IPS-NIHi11 (cell line): ENCODE data around the gene C19orf53.
"Not testable (repeated sequence)": the region's sequence is repeated elsewhere in the genome, so short reads cannot be mapped to it uniquely, and the experiment has no call there.

ENCODE experiments used
- DNase-seq: peaks from one replicate; pipeline ENCODE4 v3.0.0; 2012; ENCODE audit warnings: mixed read lengths, low spot score

The C19orf53 gene

DNA sequence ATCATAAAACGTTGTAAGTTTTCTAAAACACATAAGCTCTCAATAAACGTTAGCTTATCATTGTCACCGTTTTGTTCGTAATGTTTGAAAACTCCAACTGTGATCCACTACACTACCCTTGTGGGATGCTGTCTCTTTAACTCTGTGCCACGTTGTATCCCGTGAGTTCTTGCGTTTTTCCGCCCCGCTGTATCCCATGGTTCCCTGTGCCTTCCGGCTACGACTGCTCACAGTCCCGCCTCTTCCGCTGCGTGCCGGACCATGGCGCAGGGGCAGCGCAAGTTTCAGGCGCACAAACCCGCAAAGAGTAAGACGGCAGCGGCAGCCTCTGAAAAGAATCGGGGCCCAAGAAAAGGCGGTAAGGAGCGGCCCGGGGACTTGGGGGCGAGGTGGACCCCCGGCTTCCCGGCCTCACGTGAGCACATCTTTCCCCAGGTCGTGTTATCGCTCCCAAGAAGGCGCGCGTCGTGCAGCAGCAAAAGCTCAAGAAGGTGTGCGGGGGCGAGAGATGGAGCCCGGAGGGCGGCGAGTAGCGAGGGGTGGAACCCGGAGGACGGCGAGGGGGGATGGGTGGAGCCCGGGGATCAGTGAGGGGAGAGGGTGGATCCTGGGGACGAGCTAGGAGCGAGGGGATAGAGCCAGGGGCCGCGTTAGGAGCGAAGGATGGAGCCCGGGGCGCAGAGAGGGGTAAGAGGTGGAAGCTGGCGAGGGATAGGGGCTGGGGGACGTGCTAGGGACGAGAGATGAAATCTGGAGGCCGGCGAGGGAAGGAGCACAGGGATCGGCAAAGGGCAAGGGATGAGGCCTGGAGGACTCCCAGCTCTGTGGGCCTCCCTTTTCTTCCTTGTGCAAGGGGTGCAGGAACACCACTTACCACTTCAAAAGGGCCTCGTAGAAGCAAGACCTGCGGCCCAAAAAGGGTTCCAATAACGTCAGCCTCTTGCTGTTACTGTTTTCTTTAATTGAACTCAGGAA, at the start of gene C19orf53:
Gene C19orf53, plus strand, starts transcription at position 240 of the 975 bp plus-strand sequence. Its CDS starts 22 bp downstream, at position 262.
- DNase-seq = peak; percentile 93

DNA sequence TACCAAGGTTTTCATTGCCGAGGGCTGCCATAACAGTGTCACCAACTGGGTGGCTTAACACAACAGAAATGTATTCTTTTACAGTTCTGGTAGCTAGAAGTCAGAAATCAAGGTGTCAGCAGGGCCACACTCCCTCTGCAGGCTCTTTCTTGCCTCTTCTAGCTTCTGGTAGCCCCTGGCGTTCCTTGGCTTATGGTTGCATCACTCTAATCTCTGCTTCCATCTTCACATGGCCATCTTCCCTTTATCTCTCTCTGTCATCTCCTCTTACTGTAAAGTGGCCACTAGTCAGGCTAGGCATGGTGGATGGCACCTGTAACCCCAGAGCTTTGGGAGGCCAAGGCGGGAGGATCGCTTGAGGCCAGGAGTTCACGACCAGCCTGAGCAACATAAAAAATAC, 47.9 kb upstream of the C19orf53 start:
- DNase-seq = no peak

DNA sequence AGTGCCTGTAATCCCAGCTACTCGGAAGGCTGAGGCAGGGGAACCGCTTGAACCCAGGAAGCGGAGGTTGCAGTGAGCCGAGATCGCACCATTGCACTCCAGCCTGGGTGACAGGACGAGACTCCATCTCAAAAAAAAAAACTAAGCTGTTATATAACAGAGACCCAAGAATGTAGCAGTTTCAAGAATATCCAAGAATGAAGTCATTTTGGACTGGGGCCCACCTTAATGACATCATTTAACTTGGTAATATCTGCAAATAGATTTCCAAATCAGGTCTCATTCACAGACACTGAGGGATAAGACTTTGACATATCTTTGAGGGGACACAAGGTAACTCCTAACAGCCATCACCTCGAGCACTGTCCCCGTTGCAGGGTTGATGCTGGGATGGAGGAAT, 46.5 kb upstream of the C19orf53 start:
- no peak for DNase-seq

DNA sequence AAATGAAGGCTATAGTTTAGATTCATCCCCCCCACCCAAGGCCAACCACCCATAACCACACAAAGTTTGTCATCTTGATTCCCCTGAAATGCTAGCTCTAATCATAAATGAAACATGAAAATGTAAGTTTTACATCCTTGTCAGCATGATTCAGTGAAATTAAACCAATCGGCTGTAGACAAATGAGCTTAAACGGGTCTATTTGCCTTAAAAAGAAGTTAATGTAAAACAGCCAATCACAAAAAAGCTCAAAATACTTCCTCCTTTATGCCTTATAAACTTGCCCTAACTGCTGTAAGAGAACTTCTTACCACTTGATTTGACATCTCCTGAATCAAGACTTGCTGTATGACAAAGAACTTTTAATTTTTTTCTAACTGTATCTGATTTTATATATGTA, 44.4 kb upstream of the C19orf53 start:
- DNase-seq = no peak

DNA sequence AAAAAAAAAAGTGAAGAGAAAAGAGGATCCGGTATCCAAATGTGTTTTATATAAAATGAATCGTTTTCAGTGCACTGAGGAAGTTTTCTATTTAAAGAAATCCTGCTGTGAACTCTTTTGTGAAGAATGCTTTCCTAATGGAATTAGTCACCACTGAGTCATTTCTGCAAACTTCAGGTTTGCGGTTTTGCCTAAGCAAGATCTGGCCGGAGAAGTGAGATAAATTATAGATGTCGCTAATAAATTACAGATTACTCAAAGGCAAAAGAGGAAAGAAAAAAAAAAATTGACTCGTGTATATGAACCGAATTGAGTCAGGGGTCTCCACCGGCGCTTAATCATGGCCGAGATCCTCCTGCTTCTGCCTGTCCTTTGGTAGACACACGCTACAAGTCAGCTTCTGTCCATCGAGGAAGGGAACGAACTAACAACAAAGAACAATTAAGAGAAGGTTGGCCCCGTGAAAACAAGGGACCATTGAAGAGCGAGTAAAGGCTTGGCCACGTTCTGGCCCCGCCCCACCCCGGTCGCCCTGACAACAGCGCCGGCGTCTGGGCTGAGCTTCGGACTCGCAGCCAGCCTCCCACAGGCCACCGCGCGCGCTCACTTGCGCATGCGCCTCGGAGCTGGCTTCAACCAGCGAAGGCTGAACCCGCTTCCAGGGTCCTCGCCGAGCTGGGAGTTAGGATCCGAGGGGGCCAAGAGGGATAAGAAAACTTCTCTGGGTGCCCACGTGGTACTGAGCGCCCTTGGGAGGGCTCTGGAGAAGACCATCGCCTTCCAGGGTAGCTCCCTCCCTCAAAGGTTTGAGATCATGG, 42.9 kb upstream of the C19orf53 start:
- DNase-seq = peak; percentile 99

DNA sequence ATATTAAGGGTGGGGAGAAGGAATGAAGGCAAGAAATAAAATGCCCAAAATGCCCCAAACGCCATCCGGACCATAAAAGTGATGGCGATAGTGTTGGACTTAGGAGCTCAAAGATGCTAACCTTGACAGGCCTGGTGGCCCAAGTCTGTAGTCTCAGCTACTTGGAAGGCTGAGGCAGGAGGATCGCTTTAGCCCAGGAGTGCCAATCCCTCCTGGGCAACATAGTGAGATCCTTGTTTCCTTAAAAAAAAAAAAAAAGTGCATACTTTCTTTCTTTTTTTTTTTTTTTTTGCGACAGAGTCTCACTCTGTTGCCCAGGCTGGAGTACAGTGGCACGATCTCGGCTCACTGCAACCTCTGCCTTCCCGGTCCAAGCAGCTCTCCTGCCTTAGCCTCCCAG, 41.9 kb upstream of the C19orf53 start:
- DNase-seq = no peak

DNA sequence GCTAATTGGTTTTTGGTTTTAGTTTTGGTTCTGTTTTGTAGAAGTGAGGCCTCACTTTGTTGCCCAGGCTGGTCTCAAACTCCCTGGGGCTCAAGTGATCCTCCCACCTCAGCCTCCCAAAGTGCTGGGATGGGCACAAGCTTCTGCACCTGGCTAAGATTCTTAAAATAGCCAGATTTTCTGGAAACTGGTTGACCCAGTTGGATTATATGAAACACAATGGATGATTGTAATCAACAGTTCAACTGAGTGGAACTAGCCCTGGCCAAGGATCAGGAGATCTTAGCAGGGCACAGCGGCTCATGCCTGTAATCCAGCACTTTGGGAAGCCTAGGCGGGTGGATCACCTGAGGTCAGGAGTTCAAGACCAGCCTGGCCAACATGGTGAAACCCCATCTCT, 39.5 kb upstream of the C19orf53 start:
- no peak for DNase-seq

DNA sequence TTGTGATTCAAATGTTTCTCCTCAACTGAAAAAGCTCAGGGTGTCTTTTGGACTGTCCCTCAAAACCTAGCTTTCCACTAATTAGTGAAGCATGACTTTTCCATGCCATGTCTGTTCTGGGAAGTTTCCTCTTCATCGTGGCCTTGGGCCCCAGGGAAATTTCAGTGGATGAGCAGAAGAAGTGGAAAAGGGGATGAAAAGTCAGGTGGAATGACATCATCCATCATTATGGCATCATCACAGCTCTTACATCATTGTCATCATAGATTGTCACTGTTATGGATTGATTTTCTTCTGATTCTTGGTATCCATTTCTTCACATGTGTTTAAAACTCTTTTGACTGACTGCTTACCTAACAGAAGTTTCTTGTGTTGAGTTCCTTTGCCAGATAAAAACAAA, 36.2 kb upstream of the C19orf53 start:
- DNase-seq = no peak

DNA sequence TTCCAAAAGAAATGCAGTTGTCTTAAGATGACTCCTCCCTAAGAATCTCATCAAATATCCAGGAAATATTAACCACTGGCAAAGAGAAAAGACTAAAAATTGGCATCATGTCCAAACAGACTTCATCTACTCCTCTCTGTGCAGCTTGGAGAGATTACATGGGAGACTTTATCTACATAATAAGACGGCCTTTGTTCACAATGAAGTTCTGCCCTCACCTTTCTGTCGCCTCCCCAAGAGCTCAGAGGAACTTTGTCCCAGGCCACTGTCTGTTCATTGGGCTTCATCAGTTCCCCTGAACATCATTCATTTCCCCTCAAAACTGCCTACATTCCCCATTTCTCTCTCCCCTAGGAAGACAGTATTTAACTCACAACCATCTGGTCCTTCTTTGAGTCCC, 32.4 kb upstream of the C19orf53 start:
- no peak for DNase-seq

DNA sequence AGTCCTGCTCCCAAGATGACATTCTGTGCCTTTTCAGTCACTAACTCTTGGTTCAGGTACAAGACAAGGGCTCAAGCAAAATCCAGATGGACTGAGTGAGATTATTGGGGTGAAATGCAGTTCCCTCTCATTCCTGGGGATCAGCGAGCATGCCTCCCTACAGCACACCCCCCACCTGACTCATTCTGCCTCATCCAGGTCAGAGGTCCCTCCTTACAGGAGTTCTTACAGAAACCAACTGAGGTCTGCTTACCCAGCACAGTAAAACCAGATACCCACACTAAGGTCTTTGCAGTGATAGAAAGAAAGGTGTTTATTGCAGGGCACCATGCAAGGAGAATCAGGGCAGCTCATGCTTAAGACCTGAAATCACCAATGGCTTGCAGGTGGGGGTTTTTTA, 31.5 kb upstream of the C19orf53 start:
- no peak for DNase-seq

DNA sequence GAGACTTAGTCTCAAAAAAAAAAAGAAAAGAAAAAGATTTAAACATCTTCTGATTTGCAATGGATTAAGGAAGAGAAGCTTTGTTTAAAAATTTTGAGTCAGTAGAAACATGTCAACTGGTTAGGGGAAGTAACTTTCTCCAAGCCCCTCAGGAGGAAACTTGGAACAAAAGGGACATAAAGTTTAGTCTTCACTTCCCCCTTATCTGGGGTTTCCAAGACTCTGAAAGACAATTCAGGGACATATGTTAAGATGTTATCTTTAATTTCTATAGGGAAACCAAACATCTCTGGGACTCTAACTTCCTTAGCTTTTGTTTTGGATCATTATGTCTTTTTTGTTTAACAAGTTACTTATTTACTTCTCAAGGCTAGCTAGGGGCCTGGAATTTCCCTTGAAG, 30.1 kb upstream of the C19orf53 start:
- no peak for DNase-seq

DNA sequence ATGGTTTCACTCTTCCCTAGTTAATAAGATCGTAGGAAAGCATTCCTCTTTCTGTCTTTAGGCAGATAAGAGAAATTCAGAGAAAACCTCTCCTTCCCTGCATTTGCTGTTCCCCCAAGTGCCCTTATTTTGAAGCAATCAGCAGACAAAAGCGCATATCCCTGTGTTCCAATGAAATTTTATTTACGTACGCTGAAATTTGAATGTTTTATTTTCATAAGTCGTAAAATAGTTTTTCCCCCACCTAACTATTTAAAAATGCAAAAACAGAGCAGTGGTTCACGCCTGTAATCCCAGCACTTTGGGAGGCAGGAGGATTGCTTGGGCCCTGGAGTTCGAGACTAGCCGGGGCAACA, 27.2 kb upstream of the C19orf53 start:
- no peak for DNase-seq

DNA sequence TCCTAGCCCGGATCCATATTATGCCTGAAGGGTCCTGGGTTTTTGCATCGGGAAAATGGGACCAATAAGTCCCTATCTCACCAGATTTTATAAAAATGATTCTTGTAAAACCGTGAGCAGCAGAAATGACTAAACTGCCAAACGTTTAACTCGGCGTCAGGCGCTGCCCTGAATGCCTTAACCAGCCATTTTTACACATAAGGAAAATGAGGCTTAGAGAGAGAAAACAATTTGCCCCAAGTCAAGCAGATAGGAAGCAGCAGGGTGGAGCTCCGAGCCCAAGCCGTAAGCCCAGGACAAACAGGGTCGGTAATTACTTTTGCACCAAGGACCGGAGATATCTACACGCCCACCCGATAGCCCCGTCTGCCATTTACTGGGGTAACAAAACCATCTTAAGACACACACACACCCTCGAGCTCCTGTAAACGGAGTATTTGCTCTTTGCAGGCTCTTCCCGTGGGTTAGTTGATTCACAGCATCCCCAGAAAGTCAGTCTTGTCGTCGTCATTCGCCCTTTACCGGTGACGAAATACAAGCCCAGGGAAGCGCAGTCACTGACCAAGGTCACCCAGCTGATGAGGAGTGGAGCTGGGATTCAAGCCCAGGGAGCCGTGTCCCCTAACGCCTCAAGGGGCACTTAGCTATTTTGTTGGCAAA, 26.0 kb upstream of the C19orf53 start:
- DNase-seq = no peak

DNA sequence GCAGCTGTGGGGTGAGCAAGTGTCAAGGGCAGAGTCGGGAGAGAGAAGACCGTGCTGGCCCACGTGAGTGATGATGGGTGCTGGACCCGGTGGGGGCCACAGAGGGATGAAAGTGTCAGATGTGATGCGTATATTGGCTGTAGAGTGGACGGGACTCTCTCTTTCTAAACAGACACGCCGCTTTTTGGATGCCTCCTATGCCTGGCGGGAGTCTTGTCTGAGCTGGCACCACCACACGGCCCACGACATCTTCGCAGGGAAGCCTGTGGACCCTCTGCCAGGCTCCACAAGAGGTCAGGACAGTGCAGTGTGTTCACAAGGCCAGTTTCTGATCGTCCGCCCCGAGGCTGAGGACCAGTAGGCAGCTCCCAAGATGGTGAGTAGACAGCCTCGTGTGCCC, 22.8 kb upstream of the C19orf53 start:
- no peak for DNase-seq

DNA sequence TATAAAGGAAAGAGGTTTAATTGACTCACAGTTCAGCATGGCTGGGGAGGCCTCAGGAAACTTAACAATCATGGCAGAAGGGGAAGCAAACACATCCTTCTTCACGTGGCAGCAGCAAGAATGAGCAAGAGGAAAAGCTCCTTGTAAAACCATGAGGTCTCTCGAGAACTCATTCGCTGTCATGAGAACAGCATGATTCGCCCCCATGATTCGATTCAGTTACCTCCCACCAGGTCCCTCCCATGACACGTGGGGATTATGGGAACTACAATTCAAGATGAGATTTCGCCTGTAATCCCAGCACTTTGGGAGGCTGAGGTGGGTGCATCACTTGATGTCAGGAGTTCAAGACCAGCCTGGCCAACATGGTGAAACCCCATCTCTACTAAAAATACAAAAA, 20.6 kb upstream of the C19orf53 start:
- not testable (repeated sequence) for DNase-seq

DNA sequence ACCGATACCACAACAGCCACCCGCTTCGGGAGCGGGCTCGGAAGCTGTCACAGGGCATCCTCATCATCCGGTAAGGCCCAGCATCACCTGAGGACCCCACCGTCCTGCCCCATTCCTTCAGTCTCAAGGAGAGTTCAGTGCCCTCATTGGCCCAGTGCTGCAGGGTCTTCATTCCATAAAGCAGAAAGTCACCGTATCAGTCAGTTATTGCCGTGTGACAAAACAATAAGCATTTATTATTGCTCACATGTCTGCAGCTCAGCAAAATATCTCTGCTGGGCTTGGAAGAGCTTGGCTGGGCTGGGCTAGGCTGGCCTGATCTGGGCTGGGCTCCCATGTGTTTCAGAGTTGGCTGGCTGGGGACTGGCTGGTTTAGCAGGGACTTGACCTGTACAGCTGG, 18.0 kb upstream of the C19orf53 start:
- no peak for DNase-seq

DNA sequence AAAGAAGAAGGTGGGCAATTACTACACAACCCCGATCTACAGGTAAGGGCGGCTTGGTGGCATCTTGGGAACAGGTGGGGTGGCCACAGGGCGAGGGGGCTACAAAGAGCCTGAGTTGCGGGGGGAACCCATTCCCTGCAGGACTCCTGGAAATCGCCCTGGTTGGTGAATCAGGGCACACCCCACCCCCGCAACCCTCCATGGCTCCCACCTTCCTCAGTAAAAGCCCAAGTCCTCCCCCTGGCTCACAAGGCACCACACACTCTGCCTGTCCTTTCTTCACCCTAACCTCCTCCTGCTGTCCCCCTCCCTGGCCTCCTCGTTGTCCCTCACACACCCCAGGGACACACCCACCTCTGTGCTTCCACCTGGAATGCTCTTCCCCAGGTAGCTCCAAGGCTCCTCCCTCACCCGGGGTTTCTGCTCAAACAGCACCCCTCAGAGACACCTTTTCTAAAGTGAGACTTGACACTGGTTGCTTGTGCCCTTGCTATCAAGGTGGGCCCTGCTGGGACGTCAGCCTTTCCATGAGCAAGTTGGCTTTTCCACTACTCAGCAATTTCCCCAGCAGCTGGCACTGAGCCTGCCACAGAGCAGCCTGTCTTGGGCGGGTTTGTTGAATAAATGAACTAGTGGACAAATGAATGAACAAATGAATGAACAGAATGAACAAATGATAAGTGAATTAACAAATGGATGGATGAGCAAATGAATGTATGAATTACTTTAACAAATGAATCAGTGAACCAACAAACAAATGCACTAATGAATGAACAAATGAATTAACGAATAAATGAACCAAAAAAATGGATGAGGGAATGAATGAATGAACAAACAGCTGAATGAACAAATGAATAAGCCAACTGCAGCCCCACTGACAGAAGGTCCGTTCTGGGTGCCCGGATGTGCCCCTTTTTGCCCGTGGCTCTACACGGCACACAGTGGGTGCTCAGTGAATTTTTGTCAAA, 16.2 kb upstream of the C19orf53 start:
- no peak for DNase-seq

DNA sequence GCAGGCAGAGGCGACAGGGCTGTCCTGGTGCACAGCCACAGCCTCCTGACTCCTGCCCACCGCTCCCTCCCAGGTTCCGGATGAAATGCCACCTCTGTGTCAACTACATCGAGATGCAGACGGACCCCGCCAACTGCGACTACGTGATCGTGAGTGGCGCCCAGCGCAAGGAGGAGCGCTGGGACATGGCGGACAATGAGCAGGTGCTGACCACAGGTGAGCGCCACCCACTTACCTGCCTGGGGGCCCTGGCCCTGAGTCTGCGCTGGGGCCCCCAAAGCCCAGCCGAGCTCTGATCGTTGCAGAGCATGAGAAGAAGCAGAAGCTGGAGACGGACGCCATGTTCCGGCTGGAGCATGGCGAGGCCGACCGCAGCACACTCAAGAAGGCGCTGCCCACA, 15.5 kb upstream of the C19orf53 start:
- no peak for DNase-seq

DNA sequence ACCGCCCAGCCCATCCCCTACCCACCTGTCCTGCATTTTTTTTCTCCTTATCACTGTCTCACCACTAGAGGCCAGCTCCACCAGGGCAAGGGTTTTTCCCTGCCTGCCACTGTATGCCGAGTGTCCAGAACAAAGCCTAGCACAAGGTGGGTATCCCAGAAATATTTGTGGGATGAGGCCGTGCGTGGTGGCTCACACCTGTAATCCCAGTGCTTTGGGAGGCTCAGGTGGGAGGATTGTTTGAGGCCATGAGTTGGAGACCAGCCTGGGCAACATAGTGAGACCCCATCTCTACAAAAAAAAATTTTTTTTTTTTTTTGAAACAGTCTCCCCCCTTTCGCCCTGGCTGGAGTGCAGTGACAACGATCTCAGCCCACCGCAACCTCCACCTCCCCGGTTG, 12.8 kb upstream of the C19orf53 start:
- DNase-seq = no peak

DNA sequence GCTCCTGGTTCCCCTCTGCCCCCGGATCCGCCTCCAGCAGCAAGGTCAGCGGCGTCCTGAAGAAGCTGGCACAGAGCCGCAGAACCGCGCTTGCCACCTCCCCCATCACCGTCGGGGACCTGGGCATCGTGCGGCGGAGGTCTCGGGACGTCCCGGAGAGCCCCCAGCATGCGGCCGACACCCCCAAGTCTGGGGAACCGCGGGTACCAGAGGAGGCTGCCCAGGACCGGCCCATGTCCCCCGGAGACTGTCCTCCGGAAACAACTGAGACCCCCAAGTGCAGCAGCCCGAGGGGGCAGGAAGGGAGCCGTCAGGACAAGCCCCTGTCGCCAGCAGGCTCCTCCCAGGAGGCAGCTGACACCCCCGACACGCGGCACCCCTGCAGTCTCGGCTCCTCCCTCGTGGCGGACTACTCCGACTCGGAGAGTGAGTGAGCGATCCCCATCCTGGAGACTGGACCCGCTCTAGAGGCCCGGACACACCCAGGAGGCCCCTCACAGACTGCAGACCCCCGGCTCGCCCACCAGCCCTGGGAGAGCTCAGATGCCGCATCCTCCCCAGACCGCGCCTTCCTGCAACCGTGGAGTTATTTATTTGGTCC, 11.5 kb upstream of the C19orf53 start:
- DNase-seq = peak; percentile 23

DNA sequence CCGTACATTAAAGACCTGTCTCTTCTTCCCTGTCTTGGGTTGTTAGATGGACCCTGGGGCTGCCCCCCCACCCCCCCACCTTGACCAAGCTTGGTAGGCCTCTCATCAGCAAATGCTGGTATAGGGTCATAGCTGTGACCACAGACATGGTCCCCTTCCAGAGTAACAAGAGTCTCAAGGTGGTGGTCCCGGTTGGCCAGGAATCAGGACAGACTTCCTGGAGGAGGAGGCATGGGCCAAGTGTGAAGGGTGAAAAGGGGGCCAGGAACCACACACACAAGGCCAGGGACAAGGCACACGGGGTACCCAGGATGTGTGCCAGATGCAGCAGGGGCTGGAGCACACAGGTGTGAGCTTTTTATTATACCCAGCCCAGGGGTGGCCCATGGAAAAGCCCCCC, 11.0 kb upstream of the C19orf53 start:
- DNase-seq = no peak
